HG03103 (cell line): ENCODE data around the gene SH2D7.
"Not testable (repeated sequence)": the region's sequence is repeated elsewhere in the genome, so short reads cannot be mapped to it uniquely, and the experiment has no call there.

Experiments
- ATAC-seq: cut with Tn5 transposase; IDR thresholded peaks from one replicate; pipeline ENCODE4 v1.9.1; 2021; ENCODE audit warnings: low read depth; ENCODE audit not compliant: unreplicated experiment

SH2D7 gene

DNA sequence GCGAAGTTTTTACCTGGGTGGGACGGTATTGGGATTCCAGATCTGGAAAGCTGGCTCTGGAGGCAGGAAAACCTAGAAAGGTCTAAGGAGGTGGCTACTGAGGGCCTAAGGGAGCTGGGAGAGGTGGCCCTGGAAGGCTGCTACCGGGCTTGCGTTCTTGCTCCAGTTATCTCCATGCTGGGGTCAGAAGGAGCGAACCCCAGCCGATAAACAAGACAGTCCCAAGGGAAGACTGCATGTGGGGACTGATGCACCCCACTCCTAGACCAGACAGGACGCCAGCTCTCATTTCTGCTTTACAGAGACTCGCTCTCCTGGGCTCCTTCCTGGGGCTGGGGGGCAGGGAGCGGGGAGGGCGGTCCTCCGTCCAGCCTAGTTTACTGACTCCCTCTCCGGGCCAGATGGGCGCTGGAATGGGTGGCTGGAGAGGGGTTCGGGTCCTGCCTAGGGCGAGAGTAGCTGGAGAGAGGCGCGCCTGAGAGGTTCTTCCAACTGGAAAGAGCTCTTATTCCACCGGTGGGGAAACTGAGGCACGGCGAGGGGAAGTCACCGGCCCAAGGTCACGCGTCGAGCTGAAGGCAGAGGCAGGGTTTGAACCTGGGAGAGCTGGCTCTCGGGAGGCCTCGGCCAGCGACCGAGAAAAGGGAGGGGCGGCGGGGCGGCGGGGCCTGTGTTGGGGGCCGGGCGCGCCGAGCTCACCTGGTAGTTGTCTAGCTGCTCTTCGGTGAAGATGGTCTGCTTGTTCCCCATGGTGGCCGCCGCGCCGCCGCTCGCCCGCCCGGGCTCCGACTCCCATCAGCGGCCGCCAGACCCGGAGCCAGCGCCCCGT is 38.3 kb downstream of the SH2D7 start:
- ATAC-seq = peak; percentile 36

DNA sequence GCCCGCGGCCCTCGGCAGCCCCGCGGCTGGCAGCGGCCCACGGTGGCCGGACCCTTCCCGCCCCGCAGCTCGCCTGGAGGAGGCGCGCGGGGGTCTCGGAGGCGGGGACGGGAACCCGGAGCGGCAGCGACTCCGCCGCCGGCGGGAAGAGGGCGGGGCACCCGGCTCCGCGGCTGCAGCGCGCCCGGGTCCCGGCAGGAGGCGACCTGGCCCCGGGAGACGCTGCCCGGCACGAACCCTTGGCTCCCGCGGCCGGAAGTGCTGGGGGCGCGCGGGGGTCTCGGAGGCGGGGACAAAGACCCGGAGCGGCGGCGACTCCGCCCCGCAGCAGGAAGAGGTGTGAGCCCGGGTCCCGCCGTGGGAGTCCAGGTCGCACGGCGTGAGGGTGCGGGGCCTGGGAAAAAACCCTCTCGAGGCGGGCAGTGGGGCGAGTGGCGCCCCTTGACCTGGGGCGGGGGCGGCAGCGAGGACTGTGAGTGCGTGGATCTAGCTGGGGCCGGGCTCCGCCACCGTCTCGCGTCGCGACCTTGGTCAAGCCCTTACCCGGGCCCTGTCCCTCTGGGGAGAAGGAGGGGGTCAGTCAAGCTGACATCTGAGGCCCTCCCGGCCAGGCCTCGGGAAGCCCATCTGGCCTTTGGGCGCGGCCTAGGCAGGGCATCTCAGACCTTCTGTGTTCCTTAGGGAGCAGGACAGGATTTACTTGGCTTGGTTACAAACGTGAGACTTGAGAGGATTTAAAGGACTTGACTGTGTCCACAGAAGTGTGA is 39.1 kb downstream of the SH2D7 start, which contains the start of gene CIB2:
Gene CIB2, minus strand, starts transcription at position 151 of the 767 bp plus-strand sequence. CDS start 230 bp downstream, outside the sequence.
- peak; percentile 80 for ATAC-seq

DNA sequence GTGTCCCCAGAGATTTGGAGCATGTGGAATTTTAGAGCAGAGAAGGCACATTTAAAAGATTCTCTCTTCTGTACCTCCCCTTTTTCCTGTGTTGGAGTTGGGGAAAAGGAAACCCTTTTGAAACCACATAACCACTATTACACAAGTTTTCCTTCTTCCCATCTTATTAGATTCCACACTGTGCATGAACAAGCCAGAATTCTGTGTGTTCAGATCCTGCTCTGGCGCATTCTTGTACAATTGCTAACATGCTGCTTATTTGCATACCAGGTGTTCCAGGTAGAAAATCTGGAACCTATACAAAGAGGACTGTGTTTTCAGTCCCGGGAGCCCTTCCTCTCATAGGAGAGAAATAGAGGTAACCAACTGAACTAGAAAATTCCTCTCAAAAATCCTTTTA is 41.4 kb downstream of the SH2D7 start:
- no peak for ATAC-seq

DNA sequence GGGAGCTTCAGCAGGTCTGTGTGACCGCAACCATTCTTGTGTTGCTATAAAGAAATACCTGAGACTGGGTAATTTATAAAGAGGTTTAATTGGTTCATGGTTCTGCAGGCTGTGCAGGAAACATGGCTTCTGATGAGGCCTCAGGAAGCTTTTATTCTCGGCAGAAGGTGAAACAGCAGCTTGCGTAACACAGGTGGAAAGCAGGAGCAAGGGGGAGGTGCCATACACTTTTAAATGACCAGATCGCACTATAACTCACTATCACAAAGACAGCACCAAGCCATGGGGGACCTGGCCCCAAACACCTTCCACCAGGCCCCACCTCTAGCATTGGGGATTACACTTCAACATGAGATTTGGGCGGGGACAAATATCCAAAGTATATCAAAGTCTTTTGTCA is 47.2 kb downstream of the SH2D7 start:
- no peak for ATAC-seq

DNA sequence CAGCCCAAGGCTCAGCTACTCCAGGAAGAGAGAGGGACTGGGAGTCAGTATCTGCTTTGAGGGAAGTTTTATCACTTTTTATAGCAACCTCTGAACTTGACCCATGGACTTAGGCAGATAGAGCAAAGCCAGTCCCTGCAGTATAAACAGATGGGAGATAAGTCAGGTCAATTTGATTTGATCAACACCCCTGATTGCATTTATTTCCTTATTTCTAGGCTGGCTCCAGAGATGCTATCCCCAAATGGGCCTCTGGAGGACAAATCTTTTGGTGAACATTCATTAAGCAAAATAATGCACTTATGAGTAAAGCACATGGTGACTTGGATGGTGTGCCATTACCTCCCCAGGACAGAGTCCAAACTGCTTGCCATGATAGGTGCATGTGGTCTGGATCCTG is 47.9 kb downstream of the SH2D7 start:
- ATAC-seq = no peak

DNA sequence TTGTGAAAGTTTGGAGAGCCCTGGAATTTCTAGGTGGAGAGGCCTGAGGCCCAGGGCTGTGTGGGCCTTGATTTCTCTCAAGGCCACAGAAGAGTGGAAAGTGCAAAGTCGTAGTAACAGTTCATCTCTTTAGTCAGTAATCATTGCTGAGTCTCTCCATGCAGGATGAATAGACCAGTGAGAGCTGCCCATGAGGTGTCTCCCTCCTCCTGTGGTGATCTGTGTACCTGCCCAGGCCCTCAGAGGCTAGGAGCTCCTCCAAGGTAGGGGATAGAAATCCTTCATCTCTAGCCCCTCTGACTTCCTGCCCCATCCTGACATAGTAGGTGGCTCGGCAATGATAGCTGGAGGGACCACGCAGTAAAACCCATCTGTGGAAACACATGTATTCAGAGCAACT is 50.0 kb downstream of the SH2D7 start:
- no peak for ATAC-seq

DNA sequence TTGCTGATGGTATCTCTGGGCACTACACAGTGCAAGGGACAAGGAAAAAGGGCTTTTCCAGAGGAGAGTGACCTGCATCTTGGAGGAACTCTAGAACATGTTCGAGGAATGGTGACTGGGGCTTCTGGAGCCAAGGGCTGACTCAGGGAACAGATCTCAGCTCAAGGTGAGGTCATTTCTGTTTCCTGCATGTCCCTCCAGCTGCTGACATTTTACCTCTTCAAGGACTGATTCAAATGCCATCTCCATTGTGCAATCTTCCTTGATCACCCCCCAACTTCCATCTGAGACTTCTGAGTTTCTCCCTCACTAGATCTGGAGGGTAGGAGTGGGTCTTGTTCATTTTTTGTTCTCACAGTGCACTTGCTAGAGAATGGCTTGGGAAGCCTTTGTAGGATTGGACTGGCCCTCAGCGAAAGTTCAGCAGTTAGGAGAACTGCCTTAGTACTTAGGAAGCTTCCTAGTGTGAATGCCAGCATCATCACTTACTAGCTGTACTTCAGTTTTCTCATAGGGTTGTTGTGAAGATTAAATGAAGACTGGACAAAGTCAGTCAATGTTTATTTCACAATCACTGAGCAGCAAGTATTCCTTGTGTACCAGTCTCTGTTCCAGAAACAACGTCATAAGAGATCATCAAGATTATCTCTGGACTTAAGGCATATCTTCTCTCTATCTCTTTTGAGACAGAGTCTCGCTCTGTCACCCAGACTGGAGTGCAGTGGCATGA is 54.2 kb downstream of the SH2D7 start:
- no peak for ATAC-seq

DNA sequence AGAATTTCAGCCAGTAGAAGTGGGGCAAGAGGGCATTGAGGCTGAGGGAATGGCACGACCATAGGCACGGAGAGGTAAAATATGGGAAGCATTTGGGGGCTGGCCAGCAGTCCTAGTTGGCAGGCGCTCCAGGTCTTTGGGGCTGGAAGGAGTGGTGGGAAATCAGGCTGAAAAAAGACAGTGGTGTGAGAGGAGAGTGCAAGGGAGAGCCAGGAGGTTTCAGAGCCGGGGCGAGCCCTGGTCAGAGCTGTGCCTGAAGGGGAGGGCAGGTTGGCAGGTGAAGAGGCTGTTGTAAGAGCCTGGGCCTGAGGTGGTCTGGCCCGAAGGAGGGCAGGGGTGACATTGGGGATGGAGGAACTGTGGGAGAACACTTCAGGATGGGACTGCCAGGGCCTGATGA is 55.2 kb downstream of the SH2D7 start:
- no peak for ATAC-seq

DNA sequence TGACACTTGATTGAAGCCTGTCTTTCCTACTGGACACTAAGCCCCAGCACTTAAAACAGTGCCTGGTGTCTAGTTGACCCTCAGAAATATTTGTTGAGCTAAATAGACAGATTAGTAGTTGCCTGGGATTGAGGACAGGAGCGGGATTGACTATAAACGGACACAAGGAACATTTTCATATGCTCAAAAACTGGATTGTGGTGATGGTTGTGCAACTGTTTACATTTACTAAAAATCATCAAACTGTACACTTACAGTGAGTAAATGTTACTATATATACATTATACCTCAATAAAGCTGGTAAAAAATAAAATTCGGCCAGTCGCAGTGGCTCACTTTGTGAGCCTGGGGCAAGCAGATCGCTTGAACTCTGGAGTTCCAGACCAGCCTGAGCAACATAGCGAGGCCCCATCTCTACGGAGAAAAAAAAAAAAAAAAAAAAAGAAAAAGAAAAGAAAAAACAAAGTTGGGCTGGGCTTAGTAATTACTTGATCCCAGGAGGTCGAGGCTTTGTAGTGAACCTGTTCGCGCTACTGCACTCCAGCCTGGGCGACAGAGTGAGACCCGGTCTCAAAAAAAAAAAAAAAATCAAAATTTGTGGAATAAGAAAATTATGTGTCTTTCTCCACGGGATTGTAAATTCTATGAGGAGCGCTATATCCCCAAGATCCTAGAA is 56.2 kb downstream of the SH2D7 start:
- no peak for ATAC-seq

DNA sequence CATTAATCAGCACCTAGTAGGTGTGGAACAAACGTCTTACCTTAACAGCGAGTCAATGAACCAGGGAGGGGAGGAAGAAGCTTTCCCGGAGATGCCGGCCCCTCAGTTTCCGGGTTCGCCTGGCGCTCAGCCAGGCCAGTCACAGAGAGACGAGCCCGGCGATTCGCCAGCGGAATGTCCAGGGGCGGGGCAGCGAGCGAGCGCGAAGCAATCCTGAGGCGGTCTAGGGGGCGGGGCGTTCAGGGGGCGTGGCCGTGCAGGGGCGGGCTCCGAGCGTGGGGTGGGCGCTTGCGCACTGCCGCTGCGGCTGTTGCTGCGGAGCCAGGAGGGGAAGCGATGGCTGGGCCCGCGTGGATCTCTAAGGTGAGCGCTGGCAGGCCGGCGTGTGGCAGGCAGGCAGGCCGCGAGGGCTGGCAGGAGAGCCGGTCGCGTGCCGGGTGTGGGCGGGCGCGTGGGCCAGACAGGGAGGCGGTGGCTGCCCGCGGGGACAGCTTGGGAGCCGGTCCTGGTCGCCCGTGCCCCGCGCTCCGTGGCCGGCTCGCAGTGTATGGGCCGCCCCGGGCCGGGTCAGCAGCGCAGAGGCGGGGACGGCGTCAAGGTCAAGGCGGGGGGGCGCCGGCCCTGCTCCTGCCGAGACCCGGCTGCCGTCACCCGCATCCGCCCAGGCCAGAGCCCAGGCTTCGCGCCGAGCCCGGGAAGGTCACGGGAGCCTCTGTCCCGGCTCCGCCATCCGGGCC is 56.9 kb downstream of the SH2D7 start, which contains the start of gene IDH3A:
Gene IDH3A, plus strand, starts transcription at position 295 of the 737 bp plus-strand sequence. Its CDS starts 42 bp downstream, at position 337.
- peak; percentile 70 for ATAC-seq

DNA sequence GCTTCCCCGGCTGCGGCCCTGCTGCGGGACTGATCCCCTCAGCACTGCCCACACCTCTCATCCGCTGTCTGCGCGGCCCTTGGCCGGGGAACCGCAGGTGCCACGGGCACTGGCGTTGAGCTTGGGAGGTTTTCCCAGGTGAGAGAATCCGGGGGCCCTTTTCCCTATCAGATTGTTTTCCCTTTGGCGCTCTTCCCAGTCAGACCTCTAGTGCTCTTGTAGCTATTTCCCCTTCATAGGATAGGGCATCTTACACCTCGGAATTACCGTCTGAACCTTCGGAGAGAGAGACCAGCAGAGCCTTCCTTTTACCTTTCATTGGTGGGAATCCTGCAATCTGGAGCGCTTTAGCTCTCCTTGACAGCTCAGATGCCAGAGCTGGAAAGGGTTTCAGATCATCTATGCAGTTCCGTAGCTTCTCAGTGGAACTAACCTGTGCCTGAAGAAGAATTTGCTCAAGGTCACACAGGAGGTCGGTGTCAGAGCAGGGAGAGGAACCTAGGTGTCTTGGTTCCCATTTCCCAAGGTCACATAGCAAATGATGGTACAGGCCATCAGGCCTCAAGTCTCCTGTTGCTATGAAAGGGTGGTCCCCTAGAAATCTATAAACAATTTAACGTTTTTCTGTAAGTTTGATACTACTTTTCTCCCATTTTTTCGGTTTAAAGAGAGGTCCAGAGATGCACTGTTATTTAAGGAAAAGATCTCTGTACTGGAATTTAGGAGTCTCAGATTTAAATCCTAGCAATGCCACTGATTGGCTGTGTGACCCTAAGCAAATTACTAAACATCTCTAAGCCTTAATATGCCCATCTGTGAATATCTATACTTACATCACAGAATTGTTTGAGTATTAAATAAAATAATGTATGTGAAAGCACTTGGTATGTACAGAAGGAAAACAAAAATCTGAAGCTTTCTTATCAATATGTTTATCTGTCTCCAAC is 57.7 kb downstream of the SH2D7 start:
- ATAC-seq = no peak

DNA sequence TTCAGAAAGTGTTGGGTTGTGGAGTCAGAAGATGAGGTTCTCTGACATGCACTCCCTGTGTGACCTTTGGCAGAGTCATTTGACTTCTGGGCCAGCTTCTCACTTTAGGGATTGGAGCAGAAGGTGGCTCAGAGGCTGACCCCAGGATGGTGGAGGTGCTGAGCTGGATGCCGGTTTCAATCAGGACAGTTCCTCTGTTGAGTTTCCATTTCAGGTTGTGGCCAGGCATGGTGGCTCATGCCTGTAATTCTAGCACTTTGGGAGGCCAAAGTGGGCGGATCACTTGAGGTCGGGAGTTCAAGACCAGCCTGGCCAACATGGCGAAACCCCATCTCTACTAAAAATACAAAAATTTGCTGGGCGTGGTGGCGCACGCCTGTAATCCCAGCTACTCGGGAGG is 58.7 kb downstream of the SH2D7 start:
- ATAC-seq = not testable (repeated sequence)
